ENCODE results near the gene SCGB3A2.

Gene SCGB3A2

GRCh38 chr5:147906326-147907095 lies 28.0 kb downstream of the SCGB3A2 start, which contains the start of gene C5orf46:
C5orf46 (minus strand) TSS chr5:147906538; CDS start chr5:147906501, 37 bp downstream.
- no peak for DNase-seq (ENCODE audit: low read depth)

- no peak for DNase-seq (ENCODE audit: low read depth)
Measured at GRCh38 chr5:147911427-147911826, 32.9 kb downstream of the SCGB3A2 start.

- DNase-seq (ENCODE audit: low read depth), result no peak
Measured at GRCh38 chr5:147912011-147912410, 33.5 kb downstream of the SCGB3A2 start.

GRCh38 chr5:147913786-147914185 lies 35.3 kb downstream of the SCGB3A2 start:
- DNase-seq (ENCODE audit: low read depth), result no peak

- no peak for DNase-seq (ENCODE audit: low read depth)
Measured at GRCh38 chr5:147918101-147918685, 39.7 kb downstream of the SCGB3A2 start.

GRCh38 chr5:147918899-147919298 lies 40.4 kb downstream of the SCGB3A2 start:
- no peak for DNase-seq (ENCODE audit: low read depth)

GRCh38 chr5:147920420-147921030 lies 42.0 kb downstream of the SCGB3A2 start:
- DNase-seq (ENCODE audit: low read depth), result no peak

- DNase-seq (ENCODE audit: low read depth), result no peak
Measured at GRCh38 chr5:147921136-147921535, 42.6 kb downstream of the SCGB3A2 start.

- no peak for DNase-seq (ENCODE audit: low read depth)
Measured at GRCh38 chr5:147925020-147925419, 46.5 kb downstream of the SCGB3A2 start.

- DNase-seq (ENCODE audit: low read depth), result no peak
Measured at GRCh38 chr5:147927901-147928300, 49.4 kb downstream of the SCGB3A2 start.

- no peak for DNase-seq (ENCODE audit: low read depth)
Measured at GRCh38 chr5:147930769-147931168, 52.3 kb downstream of the SCGB3A2 start.

Data from stimulated activated CD8-positive, alpha-beta memory T cell treated with anti-CD3 and anti-CD28 coated beads, Interleukin-12 subunit alpha, Interleukin-12 subunit beta, amount 100 ng/mL, for 1 hour (primary cell).